Esophagus muscularis mucosa (tissue), 4 donors: Measurements from ENCODE around the gene CRKL. TPM values are rescaled to one million over a fixed set of nuclear protein-coding genes. Genes with fewer than 3 reads are reported as not detected.

Source experiments
- DNase-seq: peaks from one replicate; pipeline ENCODE4 v3.0.0-alpha.2; 2017; ENCODE audit errors: extremely low spot score
- H3K27ac ChIP-seq, 4 donors: fragments of 200-600 bp; sonication (generic); replicated peaks in 1 of 4; 1 replicate in 3 of 4; 2 replicates in 1 of 4; pipeline ENCODE4 v1.5.1; 2016 to 2019; ENCODE audit warnings: mild to moderate bottlenecking in 1 of 4
- H3K27me3 ChIP-seq, 4 donors: fragments of 200-600 bp; sonication (generic); one replicate each; pipeline versions ENCODE4 v1.5.1 to v1.6.0; 2016 to 2019
- H3K36me3 ChIP-seq, 4 donors: fragments of 200-600 bp; sonication (generic); one replicate each; pipeline ENCODE4 v1.5.1; 2016 to 2019
- H3K4me1 ChIP-seq, 4 donors: fragments of 200-600 bp; sonication (generic); one replicate each; pipeline ENCODE4 v1.5.1; 2016 to 2019
- H3K4me3 ChIP-seq, 4 donors: fragments of 200-600 bp; sonication (generic); 1 replicate in 2 of 4; 2 replicates in 2 of 4; pipeline ENCODE4 v1.5.1; 2016 to 2019; ENCODE audit warnings: mild to moderate bottlenecking in 4 of 4, moderate library complexity in 1 of 4
- H3K9me3 ChIP-seq, 4 donors: fragments of 200-600 bp; sonication (generic); 1 replicate in 3 of 4; 2 replicates in 1 of 4; pipeline ENCODE4 v1.5.1; 2016 to 2019
- CTCF ChIP-seq, 3 experiments: fragments of 200-600 bp in 2 of 3; fragments of 450-650 bp in 1 of 3; sonication (generic) in 2 of 3; IDR thresholded peaks; one replicate each; pipeline ENCODE4 v1.5.1; 2017 to 2019; ENCODE audit warnings: antibody characterized with exemption in 3 of 3, mild to moderate bottlenecking in 2 of 3, moderate library complexity in 1 of 3
- EP300 ChIP-seq: sonication (generic); formaldehyde crosslinking; IDR thresholded peaks from one replicate; pipeline ENCODE4 v1.6.1; 2017; ENCODE audit warnings: antibody characterized with exemption
- POLR2A ChIP-seq: fragments of 450-650 bp; IDR thresholded peaks from one replicate; pipeline ENCODE4 v1.6.1; 2017; ENCODE audit warnings: antibody characterized with exemption, moderate library complexity, mild to moderate bottlenecking, low read depth
- POLR2AphosphoS5 ChIP-seq, 2 donors: sonication (generic); formaldehyde crosslinking; IDR thresholded peaks; one replicate each; pipeline ENCODE4 v1.6.1; 2017; ENCODE audit warnings: antibody characterized with exemption in 2 of 2
- WGBS: methylation state at CpG from one replicate; pipeline ENCODE4 v1.1.5; 2018; 5-methylcytosine and 5-hydroxymethylcytosine counted together
- intact Hi-C: fragments of 100-400 bp; cut with DNase I; formaldehyde crosslinking; loops from one replicate; pipeline ENCODE4 v1.15.1; 2023
- total RNA-seq, 4 donors: library from RNA; depleted of rRNA; stranded (reverse); fragments of >200 nt; gene quantifications; one replicate each; pipeline versions ENCODE4 v1.1.0 to v1.2.1, GENCODE V29; 2016

CRKL gene
- 10 to 100 TPM; 34.9 to 56.2 (median 47.9) TPM for total RNA-seq

GRCh38 chr22:20916916-20917810 is at the start of gene CRKL:
TSS of gene CRKL (plus strand) at chr22:20917407. CDS start at chr22:20917935, 528 bp downstream.
- peak within 1 kb of the TSS; percentile 93 to 97 (median 96) for H3K27ac ChIP-seq
- peak; percentile 99 for DNase-seq
- H3K4me1 ChIP-seq, result peaks cover 25 to 41% (median 38%) of the 10 kb centered on the region in 4 donors
- H3K4me3 ChIP-seq, result peak within 1 kb of the TSS; percentile 69 to 100 (median 82)
- TF ChIP-seq POLR2AphosphoS5 (IDR thresholded peaks at IDR 0.05) (peak; percentile 97 to 98), POLR2A (peak; percentile 93), EP300 (no peak), CTCF (IDR thresholded peaks at IDR 0.05) (peak; percentile 91 to 98 (median 93))
- no peaks in the 10 kb centered on the region for H3K9me3 ChIP-seq
- H3K36me3 ChIP-seq, result no peaks in the 10 kb centered on the region
- H3K27me3 ChIP-seq, result no peaks in the 10 kb centered on the region
- intact Hi-C loops, result loop anchor here (5.0 kb wide), 1 partner anchor 85 kb away; the partner anchor contains the start of gene THAP7
- under 1% methylated on average over 24 of the region's 92 CpGs for WGBS

- H3K4me1 ChIP-seq, result peaks cover 20 to 35% (median 34%) of the 10 kb centered on the region in 4 donors
- TF ChIP-seq POLR2AphosphoS5 (IDR thresholded peaks at IDR 0.05) (no peak), EP300 (no peak), CTCF (IDR thresholded peaks at IDR 0.05) (no peak), POLR2A (no peak)
- H3K36me3 ChIP-seq, result peaks cover 20 to 74% (median 35%) of the 10 kb centered on the region in 4 donors
- no peaks in the 10 kb centered on the region for H3K27me3 ChIP-seq
- whole genome bisulfite sequencing, result 58% methylated on average over 7 of the region's 7 CpGs
- no peak overlapping the region for H3K4me3 ChIP-seq
- intact Hi-C loops, result no loop called here
- no peaks in the 10 kb centered on the region for H3K9me3 ChIP-seq
- H3K27ac ChIP-seq, result peak overlapping the region; percentile 56 to 82 (median 64)
- DNase-seq, result no peak
These were observed 48.9 kb upstream of the CRKL start for GRCh38 chr22:20868025-20868962.

- H3K9me3 ChIP-seq, result no peaks in the 10 kb centered on the region
- WGBS, result 97% methylated on average over 2 of the region's 2 CpGs
- H3K27me3 ChIP-seq, result no peaks in the 10 kb centered on the region
- H3K27ac ChIP-seq, result peak overlapping the region in 2 of 4 donors; percentile 7 to 42
- no peak overlapping the region for H3K4me3 ChIP-seq
- no peak for DNase-seq
- peaks cover 20 to 35% (median 33%) of the 10 kb centered on the region in 4 donors for H3K4me1 ChIP-seq
- H3K36me3 ChIP-seq, result peaks cover 25 to 70% (median 34%) of the 10 kb centered on the region in 4 donors
- intact Hi-C loops, result no loop called here
- no peak for TF ChIP-seq EP300
- TF ChIP-seq CTCF (IDR thresholded peaks at IDR 0.05), result no peak
- no peak for TF ChIP-seq POLR2A
- no peak for TF ChIP-seq POLR2AphosphoS5 (IDR thresholded peaks at IDR 0.05)
These were observed 48.0 kb upstream of the CRKL start for GRCh38 chr22:20869234-20869633.

GRCh38 chr22:20873214-20873613 is 44.0 kb upstream of the CRKL start:
- TF ChIP-seq POLR2A, result no peak
- TF ChIP-seq POLR2AphosphoS5 (IDR thresholded peaks at IDR 0.05), result no peak
- no peak for TF ChIP-seq EP300
- TF ChIP-seq CTCF (IDR thresholded peaks at IDR 0.05), result no peak
- 96% methylated on average over 3 of the region's 3 CpGs for WGBS
- Histone ChIP-seq H3K4me1 (peaks cover 0 to 9% (median 4%) of the 10 kb centered on the region in 4 donors), H3K27me3 (no peaks in the 10 kb centered on the region), H3K4me3 (no peak overlapping the region), H3K36me3 (peaks cover 32 to 90% (median 61%) of the 10 kb centered on the region in 4 donors), H3K27ac (no peak overlapping the region), H3K9me3 (no peaks in the 10 kb centered on the region)
- DNase-seq, result no peak
- intact Hi-C loops, result no loop called here
